ENCODE results near the gene TP53. TPM values are rescaled to one million over a fixed set of nuclear protein-coding genes. Genes with fewer than 3 reads are reported as not detected.

The TP53 gene
- total RNA-seq, 1 experiment from 2014 or later: 129 TPM

GRCh38 chr17:7717756-7718350 lies 30.6 kb upstream of the TP53 start:
- Histone ChIP-seq H3K27me3 (ENCODE audit: control insufficient read depth, insufficient read depth, low read length) (no peaks in the 10 kb centered on the region), H3K36me3 (ENCODE audit: control insufficient read depth, insufficient read depth, low read length) (no peaks in the 10 kb centered on the region), H3K27ac (ENCODE audit: low read length) (no peak overlapping the region), H3K9me3 (ENCODE audit: control insufficient read depth, insufficient read depth, low read depth, low read length) (no peaks in the 10 kb centered on the region), H3K4me3 (ENCODE audit: low read depth in 2 of 2, low read length in 2 of 2) (peak overlapping the region; percentile 55 to 64), H3K4me1 (ENCODE audit: control insufficient read depth, insufficient read depth, low read length) (peaks cover 5% of the 10 kb centered on the region)
- intact Hi-C loops (cut with micrococcal nuclease; ENCODE audit: unreplicated experiment) (no loop called here), in situ Hi-C loops (cut with HindIII; ENCODE audit: low pct_unique_long_range_greater_than_20kb, low sequenced_read_pairs) (no loop called here)
- ChIA-PET CTCF (no interaction called here), POLR2A (no interaction called here)
- ATAC-seq (no peak), DNase-seq (ENCODE audit: low read depth, low spot score) (no peak)
- BruUV-seq (replicated peaks): no TSS peak
- no peak for TF ChIP-seq CTCF (IDR thresholded peaks at IDR 0.05)
- no peak for TF ChIP-seq TCF7L2 (IDR thresholded peaks at IDR 0.05; ENCODE audit: low read depth, low read length)
- no peak for TF ChIP-seq REST (IDR thresholded peaks at IDR 0.05; ENCODE audit: insufficient read depth in 1 of 2, low read depth in 2 of 2, low read length in 1 of 2)
- TF ChIP-seq SIN3A (IDR thresholded peaks at IDR 0.05; ENCODE audit: borderline replicate concordance, insufficient read depth, low read depth, low read length): no peak
- no peak for TF ChIP-seq POLR2AphosphoS5 (IDR thresholded peaks at IDR 0.05; ENCODE audit: low read depth, low read length)

GRCh38 chr17:7716901-7717755 lies 29.8 kb upstream of the TP53 start, which contains the start of gene DNAH2:
DNAH2 (plus strand) TSS chr17:7717744; CDS start chr17:7719735, 1,991 bp downstream.
- Histone ChIP-seq H3K4me3 (ENCODE audit: low read depth in 2 of 2, low read length in 2 of 2) (peak within 1 kb of the TSS; percentile 55 to 64), H3K27me3 (ENCODE audit: control insufficient read depth, insufficient read depth, low read length) (no peaks in the 10 kb centered on the region), H3K9me3 (ENCODE audit: control insufficient read depth, insufficient read depth, low read depth, low read length) (no peaks in the 10 kb centered on the region), H3K4me1 (ENCODE audit: control insufficient read depth, insufficient read depth, low read length) (peaks cover 5% of the 10 kb centered on the region), H3K27ac (ENCODE audit: low read length) (peak within 1 kb of the TSS; percentile 64), H3K36me3 (ENCODE audit: control insufficient read depth, insufficient read depth, low read length) (no peaks in the 10 kb centered on the region)
- ATAC-seq (peak; percentile 95), DNase-seq (ENCODE audit: low read depth, low spot score) (peak; percentile 35)
- no TSS peak for BruUV-seq (replicated peaks)
- ChIA-PET CTCF (interaction anchor here (0.8 to 0.9 kb wide), 2 partner anchors 12 to 64 kb away, joined by 3 to 6 read pairs; partner anchors contain the start of gene EFNB3), POLR2A (no interaction called here)
- intact Hi-C loops (cut with micrococcal nuclease; ENCODE audit: unreplicated experiment) (no loop called here), in situ Hi-C loops (cut with HindIII; ENCODE audit: low pct_unique_long_range_greater_than_20kb, low sequenced_read_pairs) (no loop called here)
- TF ChIP-seq REST (IDR thresholded peaks at IDR 0.05; ENCODE audit: insufficient read depth in 1 of 2, low read depth in 2 of 2, low read length in 1 of 2): no peak
- TF ChIP-seq TCF7L2 (IDR thresholded peaks at IDR 0.05; ENCODE audit: low read depth, low read length): no peak
- peak; percentile 87 for TF ChIP-seq CTCF (IDR thresholded peaks at IDR 0.05)
- 0 out of 2 replicates have a peak, but pooled peaks have one; percentile 29 for TF ChIP-seq SIN3A (IDR thresholded peaks at IDR 0.05; ENCODE audit: borderline replicate concordance, insufficient read depth, low read depth, low read length)
